ENCODE data around the gene TRAFD1.

TRAFD1 gene

DNA sequence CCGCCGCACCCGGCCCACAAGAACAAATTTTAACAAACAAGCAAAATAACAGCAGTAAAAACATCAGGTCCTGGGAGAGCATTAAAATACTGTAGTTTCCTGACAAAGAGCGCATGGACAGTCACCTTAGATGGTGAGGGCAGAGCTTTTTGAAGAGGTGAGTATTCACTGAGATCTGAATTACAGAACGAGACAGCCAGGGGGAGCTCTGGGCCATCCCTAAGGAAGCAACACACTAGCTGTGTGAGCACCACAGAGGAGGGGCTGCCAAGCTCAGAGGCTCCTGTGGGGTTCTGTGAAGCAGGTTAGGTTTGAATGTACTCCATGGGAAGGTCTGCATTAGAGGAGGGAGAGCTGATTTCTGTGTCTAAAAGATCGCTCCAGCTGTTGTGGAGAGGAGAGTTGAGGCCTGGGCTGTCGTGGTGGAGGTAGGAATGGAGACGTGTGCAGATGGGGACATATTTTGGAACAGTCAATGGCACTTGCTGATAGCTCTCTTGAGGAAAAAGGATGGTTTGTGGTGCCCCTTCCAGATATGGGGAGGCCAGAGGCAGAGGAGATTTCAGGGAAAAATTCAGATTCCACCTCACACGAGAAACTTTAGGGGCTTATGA is 72.9 kb downstream of the TRAFD1 start:
- in situ Hi-C loops (cut with MboI; ENCODE audit: low sequenced_read_pairs): no loop called here

DNA sequence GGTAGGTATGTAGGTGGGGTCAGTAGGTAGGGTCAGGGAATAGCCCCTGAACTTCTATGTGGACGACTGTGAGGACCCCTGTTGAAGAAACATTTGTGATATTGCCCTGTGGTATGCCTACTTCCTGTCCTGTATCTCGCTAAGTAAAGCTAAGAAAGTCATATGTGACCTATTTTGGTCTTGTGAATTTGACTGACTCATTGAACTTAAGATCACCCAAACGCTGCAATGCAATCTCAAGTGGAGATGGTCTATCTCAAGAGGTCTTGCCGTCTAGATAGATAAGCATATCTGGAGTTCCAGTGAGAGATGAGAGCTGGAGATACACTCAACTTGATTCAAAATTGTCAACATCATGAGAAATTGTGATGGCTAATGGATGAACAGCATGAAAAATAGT is 73.8 kb downstream of the TRAFD1 start:
- in situ Hi-C loops (cut with MboI; ENCODE audit: low sequenced_read_pairs): no loop called here
